ENCODE measurements around the gene DUSP9.
"Not testable (repeated sequence)": the region's sequence is repeated elsewhere in the genome, so short reads cannot be mapped to it uniquely, and the experiment has no call there.

Gene DUSP9

DNA sequence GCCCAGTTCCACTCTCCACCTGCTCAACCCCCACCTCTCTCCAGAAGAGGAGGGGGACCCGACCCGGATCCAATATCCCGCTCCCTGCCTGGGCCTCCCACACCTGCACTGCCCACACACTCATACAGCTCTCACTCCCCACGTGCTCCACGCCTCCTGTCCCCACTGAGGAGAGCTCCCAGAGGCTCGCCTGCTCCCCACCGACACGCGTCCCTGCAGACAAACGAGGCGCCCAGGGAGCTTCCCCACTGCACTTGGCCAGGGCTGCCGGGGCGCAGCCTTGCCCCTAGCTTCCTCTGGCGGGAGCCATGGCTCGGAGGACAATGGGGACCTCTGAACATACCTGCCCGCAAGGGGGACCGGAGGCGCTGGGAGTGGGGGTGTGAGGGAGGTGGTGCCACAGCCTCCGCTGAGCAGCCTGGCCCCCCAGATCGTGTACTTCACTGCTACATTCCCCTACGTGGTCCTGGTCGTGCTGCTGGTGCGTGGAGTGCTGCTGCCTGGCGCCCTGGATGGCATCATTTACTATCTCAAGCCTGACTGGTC is 45.7 kb downstream of the DUSP9 start:
- no peak for DNase-seq (ENCODE audit: low read depth)

DNA sequence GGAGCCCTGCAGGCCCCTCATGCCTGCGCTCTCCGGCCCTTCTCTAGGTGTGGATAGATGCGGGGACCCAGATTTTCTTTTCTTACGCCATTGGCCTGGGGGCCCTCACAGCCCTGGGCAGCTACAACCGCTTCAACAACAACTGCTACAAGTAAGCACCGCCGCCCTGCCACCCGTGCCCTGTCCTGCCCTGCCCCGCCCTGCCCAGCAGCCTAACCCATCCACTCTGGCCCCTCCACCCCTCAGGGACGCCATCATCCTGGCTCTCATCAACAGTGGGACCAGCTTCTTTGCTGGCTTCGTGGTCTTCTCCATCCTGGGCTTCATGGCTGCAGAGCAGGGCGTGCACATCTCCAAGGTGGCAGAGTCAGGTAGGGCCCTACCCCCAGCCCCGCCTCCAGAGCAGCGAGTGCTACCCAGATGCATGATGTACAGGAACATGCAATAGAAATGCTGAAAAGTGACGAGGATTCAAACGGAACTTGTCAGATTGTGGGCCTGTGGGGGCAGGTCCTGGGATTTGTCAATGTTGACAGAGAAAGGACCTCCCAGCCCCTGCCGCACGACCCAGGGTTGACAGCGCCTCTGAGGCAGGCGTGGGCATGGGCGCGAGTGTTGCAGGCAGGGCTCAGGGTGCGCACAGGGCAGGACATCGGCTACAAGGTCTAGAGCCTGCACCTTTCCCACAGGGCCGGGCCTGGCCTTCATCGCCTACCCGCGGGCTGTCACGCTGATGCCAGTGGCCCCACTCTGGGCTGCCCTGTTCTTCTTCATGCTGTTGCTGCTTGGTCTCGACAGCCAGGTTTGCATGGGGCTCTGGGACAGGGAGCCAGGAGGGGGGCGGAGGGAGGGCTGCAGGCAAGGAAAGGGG is 46.4 kb downstream of the DUSP9 start:
- DNase-seq (ENCODE audit: low read depth): no peak

GRCh38 chrX:153694256-153694655 is 47.3 kb downstream of the DUSP9 start:
- DNase-seq (ENCODE audit: low read depth): not testable (repeated sequence)

DNA sequence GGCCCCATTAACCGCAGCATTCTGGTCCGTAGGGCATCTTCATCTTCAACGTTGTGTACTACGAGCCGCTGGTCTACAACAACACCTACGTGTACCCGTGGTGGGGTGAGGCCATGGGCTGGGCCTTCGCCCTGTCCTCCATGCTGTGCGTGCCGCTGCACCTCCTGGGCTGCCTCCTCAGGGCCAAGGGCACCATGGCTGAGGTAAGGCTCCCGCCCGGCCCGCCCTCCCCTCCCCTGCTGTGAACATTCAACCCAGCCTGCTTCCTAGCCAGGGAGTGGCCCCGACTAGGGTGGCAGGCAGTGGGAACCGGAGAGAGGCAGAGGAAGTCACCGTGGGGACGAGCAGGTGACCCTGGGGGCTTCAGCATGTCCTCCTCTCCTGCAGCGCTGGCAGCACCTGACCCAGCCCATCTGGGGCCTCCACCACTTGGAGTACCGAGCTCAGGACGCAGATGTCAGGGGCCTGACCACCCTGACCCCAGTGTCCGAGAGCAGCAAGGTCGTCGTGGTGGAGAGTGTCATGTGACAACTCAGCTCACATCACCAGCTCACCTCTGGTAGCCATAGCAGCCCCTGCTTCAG is 47.8 kb downstream of the DUSP9 start:
- no peak for DNase-seq (ENCODE audit: low read depth)

GRCh38 chrX:153696100-153696499 is 49.1 kb downstream of the DUSP9 start:
- no peak for DNase-seq (ENCODE audit: low read depth)

DNA sequence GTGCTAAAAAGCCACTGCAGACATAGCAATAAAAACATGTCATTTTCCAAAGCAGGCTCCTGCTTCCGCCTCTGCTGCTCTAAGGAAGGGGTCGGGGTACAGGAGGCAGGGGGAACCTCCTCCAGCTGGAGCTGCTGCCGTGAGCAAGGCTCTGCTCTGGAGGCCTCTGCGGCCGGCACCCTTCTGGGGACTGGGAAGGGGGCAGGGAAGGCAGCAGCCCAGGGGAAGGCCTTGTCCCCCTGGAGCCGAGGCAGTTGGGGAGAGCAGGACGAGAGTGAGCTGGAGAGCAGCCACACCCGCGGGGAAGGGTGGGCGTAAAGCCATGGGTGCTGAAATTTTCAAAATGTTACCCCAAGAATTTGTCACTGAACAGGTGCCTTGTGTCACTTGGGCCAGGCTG is 49.5 kb downstream of the DUSP9 start:
- DNase-seq (ENCODE audit: low read depth): not testable (repeated sequence)

- not testable (repeated sequence) for DNase-seq (ENCODE audit: low read depth)
These were observed 50.2 kb downstream of the DUSP9 start for GRCh38 chrX:153696986-153697722.

GRCh38 chrX:153697924-153698865 is 51.2 kb downstream of the DUSP9 start:
- DNase-seq (ENCODE audit: low read depth): no peak

- DNase-seq (ENCODE audit: low read depth): not testable (repeated sequence)
These were observed 52.3 kb downstream of the DUSP9 start for GRCh38 chrX:153699210-153699783.

DNA sequence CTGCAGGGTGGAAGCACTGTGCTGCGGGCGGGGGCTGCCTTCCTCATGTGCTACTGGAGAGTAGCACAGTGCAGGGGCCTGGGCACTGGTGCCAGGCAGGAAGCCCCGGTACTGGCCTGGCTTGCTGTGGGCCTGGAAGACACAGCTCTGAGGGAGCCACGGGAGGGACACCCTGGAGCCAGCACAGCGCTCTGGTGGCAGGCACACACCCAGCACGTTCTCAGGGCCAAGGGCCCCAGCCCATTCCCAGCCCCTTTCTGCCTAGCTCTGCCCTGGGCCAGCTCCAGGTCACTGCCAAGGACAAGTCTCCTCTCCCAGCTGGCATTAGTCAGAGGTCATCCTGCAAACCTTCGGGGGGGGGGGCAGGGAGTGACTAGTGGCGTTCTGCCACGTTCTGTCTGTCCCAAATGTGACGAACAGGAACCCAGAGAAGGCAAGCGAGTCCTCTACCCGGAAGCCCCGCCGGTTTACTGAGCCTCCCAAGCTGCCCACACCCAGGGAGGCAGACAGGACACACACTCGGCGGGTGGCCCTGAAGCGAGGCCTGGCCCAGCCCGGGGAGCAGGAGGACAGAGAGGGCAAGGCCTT is 52.9 kb downstream of the DUSP9 start:
- DNase-seq (ENCODE audit: low read depth): not testable (repeated sequence)

DNA sequence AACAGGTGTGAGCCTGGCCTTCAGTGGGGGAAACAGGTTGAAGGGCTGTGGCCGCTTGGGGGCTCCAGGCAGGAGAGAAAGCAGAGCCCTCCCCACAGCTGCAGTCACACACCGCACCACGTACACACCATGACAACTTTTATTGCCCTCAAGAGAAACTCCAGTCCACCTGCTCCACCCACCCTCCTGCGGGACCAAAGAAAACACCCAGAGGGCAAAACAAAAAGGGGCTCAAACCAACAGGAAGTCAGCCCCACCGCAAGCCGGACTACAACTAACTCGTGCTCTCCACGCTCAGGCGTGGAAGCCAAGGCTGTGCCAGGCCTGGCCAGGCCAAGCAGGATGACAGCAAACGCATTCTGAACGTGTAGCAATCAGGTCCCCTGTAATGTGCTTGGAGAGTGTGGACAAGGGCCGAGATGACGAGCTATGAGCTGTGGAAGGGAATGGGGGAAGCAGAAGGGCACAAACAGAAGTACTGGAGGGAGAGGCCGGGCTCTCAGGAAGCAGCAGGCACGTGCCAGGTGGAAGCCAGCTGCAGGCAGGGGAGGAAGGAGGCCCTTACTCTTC is 53.5 kb downstream of the DUSP9 start:
- DNase-seq (ENCODE audit: low read depth): no peak

Data from stimulated activated CD8-positive, alpha-beta memory T cell treated with anti-CD3 and anti-CD28 coated beads, Interleukin-15, amount 100 ng/mL, for 1 hour (primary cell).